Measurements from ENCODE around the gene GTF2IRD2.
"Not testable (repeated sequence)": the region's sequence is repeated elsewhere in the genome, so short reads cannot be mapped to it uniquely, and the experiment has no call there.

GTF2IRD2 gene

DNA sequence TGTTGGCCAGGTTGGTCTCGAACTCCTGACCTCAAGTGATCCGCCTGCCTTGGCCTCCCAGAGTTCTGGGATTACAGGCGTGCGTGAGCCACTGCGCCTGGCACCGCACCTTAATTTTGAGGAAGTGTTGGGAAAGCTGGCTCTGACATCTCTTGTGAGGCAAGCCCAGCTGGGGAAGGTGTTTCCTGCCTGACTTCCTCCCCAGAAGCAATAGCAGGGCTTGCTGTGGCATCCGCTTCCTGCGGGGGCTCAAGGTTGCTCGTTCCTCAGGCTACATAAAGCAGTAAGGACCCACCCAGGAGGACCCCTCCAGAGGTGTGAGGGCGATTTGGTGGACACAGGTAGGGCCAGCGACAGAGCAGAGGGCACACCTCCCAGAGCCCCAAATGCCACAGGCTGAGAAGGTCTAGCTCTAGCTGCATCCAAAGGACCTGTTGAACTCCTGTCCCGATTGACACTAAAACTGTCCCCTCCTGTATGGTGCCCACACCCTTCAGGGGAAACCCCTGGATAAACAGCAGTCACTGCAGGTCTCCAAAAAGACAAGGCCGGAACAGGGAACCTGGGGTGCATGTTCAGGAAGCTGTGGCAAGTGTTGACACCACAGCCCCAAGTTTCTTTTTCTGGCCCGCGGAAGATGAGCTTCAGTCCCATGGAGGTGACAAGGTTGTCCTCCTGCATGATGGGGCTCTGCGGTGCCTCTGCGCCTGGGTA lies 86.0 kb downstream of the GTF2IRD2 start:
- H3K4me1 Mint-ChIP-seq (ENCODE audit: low read depth); H3K9me3 Mint-ChIP-seq; H3K27me3 Mint-ChIP-seq; H3K4me3 Mint-ChIP-seq; H3K27ac Mint-ChIP-seq; H3K36me3 Mint-ChIP-seq (ENCODE audit: low read depth): not testable (repeated sequence)

DNA sequence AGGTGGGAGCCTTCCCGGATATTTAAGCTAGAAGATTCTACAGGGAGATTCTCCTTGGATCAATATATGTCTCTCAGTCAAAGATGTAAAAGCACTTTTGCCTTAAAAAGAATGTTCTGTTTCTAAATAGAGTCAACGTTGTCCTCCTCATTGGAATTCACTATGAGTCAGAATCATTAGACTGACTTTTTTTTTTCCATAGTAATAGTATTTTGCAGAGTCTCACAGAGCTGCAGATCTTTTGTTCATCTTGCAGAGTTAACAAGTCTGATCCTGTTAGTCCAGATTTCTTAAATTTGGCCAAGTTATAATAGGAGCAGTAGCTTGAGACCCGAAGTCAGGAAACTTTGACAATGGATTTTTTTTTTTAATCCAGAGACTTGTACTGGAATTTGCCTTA lies 92.4 kb downstream of the GTF2IRD2 start:
- H3K4me3 Mint-ChIP-seq; H3K27ac Mint-ChIP-seq; H3K27me3 Mint-ChIP-seq; H3K4me1 Mint-ChIP-seq (ENCODE audit: low read depth); H3K9me3 Mint-ChIP-seq; H3K36me3 Mint-ChIP-seq (ENCODE audit: low read depth): not testable (repeated sequence)

DNA sequence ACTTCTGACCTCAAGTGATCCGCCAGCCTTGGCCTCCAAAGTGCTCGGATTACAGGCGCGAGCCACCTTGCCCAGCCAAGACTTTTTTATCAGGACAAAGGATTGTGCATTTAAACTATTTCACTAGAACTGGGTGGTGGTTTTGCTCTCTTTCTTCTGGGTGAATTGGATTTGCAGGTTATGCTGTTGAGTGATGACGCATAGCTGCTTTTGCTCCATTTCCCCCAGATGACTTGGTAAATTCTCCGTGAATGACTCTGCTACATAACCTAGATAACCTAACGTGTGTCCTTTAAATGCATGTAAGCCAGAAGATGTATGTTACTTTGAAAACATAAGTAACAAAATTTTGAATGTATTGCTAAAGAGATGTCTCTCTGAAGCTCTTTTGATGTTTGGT lies 93.1 kb downstream of the GTF2IRD2 start:
- H3K27ac Mint-ChIP-seq; H3K4me1 Mint-ChIP-seq (ENCODE audit: low read depth); H3K9me3 Mint-ChIP-seq; H3K27me3 Mint-ChIP-seq; H3K4me3 Mint-ChIP-seq; H3K36me3 Mint-ChIP-seq (ENCODE audit: low read depth): not testable (repeated sequence)

DNA sequence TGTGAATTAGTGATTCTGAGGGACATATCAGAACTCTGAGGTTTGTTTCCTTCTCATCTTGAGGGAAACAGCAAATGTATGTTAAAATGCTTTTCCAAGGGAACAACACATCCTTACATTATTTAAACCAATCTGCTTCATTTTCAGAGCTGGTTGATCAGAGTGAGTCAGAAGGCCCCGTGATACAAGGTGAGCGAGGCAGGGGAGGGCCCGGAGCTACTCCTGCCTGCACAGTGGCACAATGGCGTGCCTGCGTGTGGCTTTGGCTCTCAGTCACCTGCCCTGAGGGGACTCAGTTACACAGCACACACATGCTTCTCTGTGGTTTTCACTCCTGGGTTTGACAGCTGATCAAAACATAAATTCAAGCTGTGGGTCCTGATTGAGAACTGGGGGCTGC lies 94.7 kb downstream of the GTF2IRD2 start:
- not testable (repeated sequence) for H3K4me1 Mint-ChIP-seq (ENCODE audit: low read depth); H3K9me3 Mint-ChIP-seq; H3K27me3 Mint-ChIP-seq; H3K27ac Mint-ChIP-seq; H3K4me3 Mint-ChIP-seq; H3K36me3 Mint-ChIP-seq (ENCODE audit: low read depth)

DNA sequence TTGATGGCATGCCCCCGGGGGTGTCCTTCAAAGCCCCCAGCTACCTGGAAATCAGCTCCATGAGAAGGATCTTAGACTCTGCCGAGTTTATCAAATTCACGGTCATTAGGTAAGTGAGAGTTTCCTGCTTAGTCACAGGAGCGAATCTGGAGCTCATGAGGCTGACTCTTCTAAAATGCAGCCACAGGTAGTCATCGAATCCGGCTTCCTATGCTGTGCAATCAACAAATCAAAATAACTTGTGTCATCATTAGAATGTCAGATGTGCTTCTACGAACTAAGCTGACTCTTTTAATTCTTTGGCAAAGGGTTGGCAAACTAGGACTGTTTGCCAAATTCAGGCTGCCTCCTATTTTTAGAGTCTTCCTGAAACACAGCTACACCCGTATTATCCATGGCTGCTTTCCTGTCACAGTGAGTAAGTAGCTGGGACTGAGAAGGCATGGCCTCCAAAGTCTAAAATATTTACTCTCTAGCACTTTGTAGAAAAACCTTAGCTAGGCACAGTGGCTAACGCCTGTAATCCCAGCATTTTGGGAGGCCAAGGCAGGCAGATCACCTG lies 97.4 kb downstream of the GTF2IRD2 start:
- not testable (repeated sequence) for H3K36me3 Mint-ChIP-seq (ENCODE audit: low read depth); H3K27me3 Mint-ChIP-seq

More for the DNA sequence above, 97.4 kb downstream of the GTF2IRD2 start:
- not testable (repeated sequence) for H3K9me3 Mint-ChIP-seq; H3K27ac Mint-ChIP-seq; H3K4me1 Mint-ChIP-seq (ENCODE audit: low read depth); H3K4me3 Mint-ChIP-seq

All from stimulated activated naive CD8-positive, alpha-beta T cell treated with anti-CD3 and anti-CD28 coated beads, Interleukin-15, Interleukin-2, amounts not matched to agents 100 ng/mL and 50 ng/mL, for 24 hours (primary cell).